ENCODE results near the gene PCDHA11. TPM values are rescaled to one million over a fixed set of nuclear protein-coding genes. Genes with fewer than 3 reads are reported as not detected.

Gene PCDHA11
- total RNA-seq, 1 experiment from 2014 or later, result not detected

DNA sequence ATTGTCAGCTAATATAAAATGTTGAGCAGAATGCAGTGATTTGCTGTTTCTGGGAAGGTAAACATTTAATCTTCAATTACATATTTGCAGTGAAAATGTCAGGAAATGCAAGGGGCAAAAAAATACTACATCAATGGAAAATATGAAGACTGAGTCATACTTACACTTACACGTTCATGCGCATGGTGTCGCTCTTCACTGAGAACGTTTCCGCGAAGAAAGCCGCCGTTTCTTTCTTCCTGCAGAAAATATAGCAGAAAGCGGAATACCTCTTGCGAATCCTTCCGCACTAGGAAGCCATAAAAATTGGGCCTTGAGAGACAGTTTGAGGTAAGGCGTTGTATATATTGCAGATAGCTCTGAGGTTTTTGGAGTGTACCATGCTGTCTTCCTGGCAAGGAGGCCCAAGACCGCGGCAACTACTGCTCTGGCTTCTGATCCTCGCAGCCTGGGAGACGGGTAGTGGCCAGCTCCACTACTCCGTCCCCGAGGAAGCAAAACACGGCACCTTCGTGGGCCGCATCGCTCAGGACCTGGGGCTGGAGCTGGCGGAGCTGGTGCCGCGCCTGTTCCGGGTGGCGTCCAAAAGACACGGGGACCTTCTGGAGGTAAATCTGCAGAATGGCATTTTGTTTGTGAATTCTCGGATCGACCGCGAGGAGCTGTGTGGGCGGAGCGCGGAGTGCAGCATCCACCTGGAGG is 13.3 kb downstream of the PCDHA11 start, which contains the start of gene PCDHA13:
TSS of gene PCDHA13 (plus strand) at position 236 of the 702 bp plus-strand sequence. CDS start at position 381, 145 bp downstream.
- no peak for DNase-seq
- no peak within 1 kb of the TSS for H3K27ac Mint-ChIP-seq (ENCODE audit: unreplicated experiment)

DNA sequence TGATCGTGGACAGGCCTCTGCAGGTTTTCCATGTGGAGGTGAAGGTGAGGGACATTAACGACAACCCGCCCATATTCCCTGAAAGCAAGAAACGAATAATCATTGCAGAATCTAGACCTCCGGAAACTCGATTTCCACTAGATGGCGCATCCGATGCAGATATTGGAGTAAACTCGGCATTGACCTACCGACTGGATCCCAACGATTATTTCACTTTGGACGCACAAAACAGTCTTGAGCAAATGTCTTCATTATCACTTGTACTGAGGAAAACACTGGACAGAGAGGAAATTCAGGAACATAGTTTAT is 13.8 kb downstream of the PCDHA11 start:
- CTCF ChIA-PET, result no interaction called here
- no peak for DNase-seq
- intact Hi-C loops (cut with micrococcal nuclease; ENCODE audit: unreplicated experiment), result loop anchor here (1.0 kb wide), 1 partner anchor 159 kb away; no protein-coding TSS in a partner anchor
- H3K4me1 Mint-ChIP-seq (ENCODE audit: low read depth, unreplicated experiment), result no peaks in the 10 kb centered on the region
- H3K4me3 Mint-ChIP-seq (ENCODE audit: unreplicated experiment), result no peak overlapping the region
- TF ChIP-seq, protein P1, sequence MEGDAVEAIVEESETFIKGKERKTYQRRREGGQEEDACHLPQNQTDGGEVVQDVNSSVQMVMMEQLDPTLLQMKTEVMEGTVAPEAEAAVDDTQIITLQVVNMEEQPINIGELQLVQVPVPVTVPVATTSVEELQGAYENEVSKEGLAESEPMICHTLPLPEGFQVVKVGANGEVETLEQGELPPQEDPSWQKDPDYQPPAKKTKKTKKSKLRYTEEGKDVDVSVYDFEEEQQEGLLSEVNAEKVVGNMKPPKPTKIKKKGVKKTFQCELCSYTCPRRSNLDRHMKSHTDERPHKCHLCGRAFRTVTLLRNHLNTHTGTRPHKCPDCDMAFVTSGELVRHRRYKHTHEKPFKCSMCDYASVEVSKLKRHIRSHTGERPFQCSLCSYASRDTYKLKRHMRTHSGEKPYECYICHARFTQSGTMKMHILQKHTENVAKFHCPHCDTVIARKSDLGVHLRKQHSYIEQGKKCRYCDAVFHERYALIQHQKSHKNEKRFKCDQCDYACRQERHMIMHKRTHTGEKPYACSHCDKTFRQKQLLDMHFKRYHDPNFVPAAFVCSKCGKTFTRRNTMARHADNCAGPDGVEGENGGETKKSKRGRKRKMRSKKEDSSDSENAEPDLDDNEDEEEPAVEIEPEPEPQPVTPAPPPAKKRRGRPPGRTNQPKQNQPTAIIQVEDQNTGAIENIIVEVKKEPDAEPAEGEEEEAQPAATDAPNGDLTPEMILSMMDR (IDR thresholded peaks at IDR 0.05; ENCODE audit: insufficient read depth in 1 of 2, low read depth in 1 of 2, low read length in 1 of 2, severe bottlenecking in 1 of 2, unreplicated experiment in 1 of 2), result no peak
- POLR2A ChIA-PET, result no interaction called here
- BruUV-seq (replicated peaks), result no TSS peak
- H3K27ac Mint-ChIP-seq (ENCODE audit: unreplicated experiment), result no peak overlapping the region
- Histone ChIP-seq H3K4me3 (ENCODE audit: low read depth, low read length) (no peak overlapping the region), H3K36me3 (ENCODE audit: control insufficient read depth, insufficient read depth, low read length) (no peaks in the 10 kb centered on the region), H3K27me3 (replicated peaks; ENCODE audit: control insufficient read depth, insufficient read depth, low read length) (no peaks in the 10 kb centered on the region), H3K9me3 (no peaks in the 10 kb centered on the region; the same call in 1 of the 2 replicates), H3K4me1 (no peaks in the 10 kb centered on the region)
- H3K27me3 Mint-ChIP-seq (ENCODE audit: insufficient read depth, unreplicated experiment), result no peaks in the 10 kb centered on the region
- H3K36me3 Mint-ChIP-seq (ENCODE audit: insufficient read depth, unreplicated experiment), result no peaks in the 10 kb centered on the region
- peaks cover 15% of the 10 kb centered on the region for H3K9me3 Mint-ChIP-seq (ENCODE audit: unreplicated experiment)

More for the DNA sequence above, 13.3 kb downstream of the PCDHA11 start, which contains the start of gene PCDHA13:
- no peaks in the 10 kb centered on the region for H3K27me3 Mint-ChIP-seq (ENCODE audit: insufficient read depth, unreplicated experiment)
- no peak within 1 kb of the TSS for H3K4me3 Mint-ChIP-seq (ENCODE audit: unreplicated experiment)
- POLR2A ChIA-PET, result no interaction called here
- intact Hi-C loops (cut with micrococcal nuclease; ENCODE audit: unreplicated experiment), result loop anchor here (1.0 kb wide), 1 partner anchor 159 kb away; no protein-coding TSS in a partner anchor
- BruUV-seq (replicated peaks), result no TSS peak
- Histone ChIP-seq H3K36me3 (ENCODE audit: control insufficient read depth, insufficient read depth, low read length) (no peaks in the 10 kb centered on the region), H3K27me3 (replicated peaks; ENCODE audit: control insufficient read depth, insufficient read depth, low read length) (no peaks in the 10 kb centered on the region), H3K4me3 (ENCODE audit: low read depth, low read length) (no peak within 1 kb of the TSS), H3K9me3 (no peaks in the 10 kb centered on the region; the same call in 1 of the 2 replicates), H3K4me1 (no peaks in the 10 kb centered on the region)
- H3K4me1 Mint-ChIP-seq (ENCODE audit: low read depth, unreplicated experiment), result no peaks in the 10 kb centered on the region
- no peaks in the 10 kb centered on the region for H3K36me3 Mint-ChIP-seq (ENCODE audit: insufficient read depth, unreplicated experiment)
- TF ChIP-seq, protein P1 (IDR thresholded peaks at IDR 0.05; ENCODE audit: insufficient read depth in 1 of 2, low read depth in 1 of 2, low read length in 1 of 2, severe bottlenecking in 1 of 2, unreplicated experiment in 1 of 2), result no peak
- peaks cover 15% of the 10 kb centered on the region for H3K9me3 Mint-ChIP-seq (ENCODE audit: unreplicated experiment)
- CTCF ChIA-PET, result no interaction called here

DNA sequence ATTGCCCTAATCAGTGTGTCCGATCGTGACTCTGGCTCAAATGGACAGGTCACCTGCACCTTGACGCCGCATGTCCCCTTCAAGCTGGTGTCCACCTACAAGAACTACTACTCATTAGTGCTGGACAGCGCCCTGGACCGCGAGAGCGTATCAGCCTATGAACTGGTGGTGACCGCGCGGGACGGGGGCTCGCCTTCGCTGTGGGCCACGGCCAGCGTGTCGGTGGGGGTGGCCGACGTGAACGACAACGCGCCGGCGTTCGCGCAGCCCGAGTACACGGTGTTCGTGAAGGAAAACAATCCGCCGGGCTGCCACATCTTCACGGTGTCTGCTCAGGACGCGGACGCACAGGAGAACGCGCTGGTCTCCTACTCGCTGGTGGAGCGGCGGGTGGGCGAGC is 14.6 kb downstream of the PCDHA11 start:
- TF ChIP-seq, protein P1 (IDR thresholded peaks at IDR 0.05; ENCODE audit: insufficient read depth in 1 of 2, low read depth in 1 of 2, low read length in 1 of 2, severe bottlenecking in 1 of 2, unreplicated experiment in 1 of 2), result no peak
- H3K27ac Mint-ChIP-seq (ENCODE audit: unreplicated experiment), result no peak overlapping the region
- H3K4me3 Mint-ChIP-seq (ENCODE audit: unreplicated experiment), result no peak overlapping the region
- no peaks in the 10 kb centered on the region for H3K27me3 Mint-ChIP-seq (ENCODE audit: insufficient read depth, unreplicated experiment)
- no peaks in the 10 kb centered on the region for H3K4me1 Mint-ChIP-seq (ENCODE audit: low read depth, unreplicated experiment)
- no peaks in the 10 kb centered on the region for H3K36me3 Mint-ChIP-seq (ENCODE audit: insufficient read depth, unreplicated experiment)
- H3K36me3 ChIP-seq (ENCODE audit: control insufficient read depth, insufficient read depth, low read length), result no peaks in the 10 kb centered on the region
- H3K27me3 ChIP-seq (replicated peaks; ENCODE audit: control insufficient read depth, insufficient read depth, low read length), result no peaks in the 10 kb centered on the region
- H3K4me3 ChIP-seq (ENCODE audit: low read depth, low read length), result no peak overlapping the region
- H3K9me3 Mint-ChIP-seq (ENCODE audit: unreplicated experiment), result peaks cover 15% of the 10 kb centered on the region
- no TSS peak for BruUV-seq (replicated peaks)
- intact Hi-C loops (cut with micrococcal nuclease; ENCODE audit: unreplicated experiment), result no loop called here
- no peak for DNase-seq
- ChIA-PET CTCF (no interaction called here), POLR2A (no interaction called here)
- H3K4me1 ChIP-seq, result no peaks in the 10 kb centered on the region
- H3K9me3 ChIP-seq, result no peaks in the 10 kb centered on the region; the same call in 1 of the 2 replicates

Data from Caco-2 (cell line).